Globus pallidus (tissue), 1 donor: Measurements from ENCODE around the gene FBXO44.

Source experiments
- DNase-seq: peaks from one replicate; pipeline ENCODE4 v3.0.0-alpha.2; 2015; ENCODE audit warnings: low spot score

Gene FBXO44

GRCh38 chr1:11708554-11709350 lies 54.1 kb downstream of the FBXO44 start:
- no peak for DNase-seq

DNA sequence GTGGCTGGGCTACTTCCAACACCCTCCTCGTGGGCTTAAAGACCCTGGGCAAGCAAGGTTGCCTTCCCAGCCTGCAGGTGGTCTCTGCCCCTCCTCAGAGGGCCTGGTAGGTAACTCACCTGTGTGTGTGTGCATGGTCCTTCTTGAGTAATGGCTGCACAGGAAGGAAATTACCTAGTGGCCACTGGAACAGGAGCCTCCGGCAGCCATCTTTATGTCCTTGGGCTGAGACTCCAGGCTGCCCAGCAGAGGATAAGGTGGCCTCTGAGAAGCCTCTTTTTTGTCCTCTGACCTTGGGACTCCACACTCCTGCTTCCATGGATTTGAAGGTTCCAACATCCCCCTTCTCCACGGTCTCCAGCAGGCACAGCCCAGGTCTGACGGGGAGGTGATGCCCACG lies 56.8 kb downstream of the FBXO44 start:
- no peak for DNase-seq

DNA sequence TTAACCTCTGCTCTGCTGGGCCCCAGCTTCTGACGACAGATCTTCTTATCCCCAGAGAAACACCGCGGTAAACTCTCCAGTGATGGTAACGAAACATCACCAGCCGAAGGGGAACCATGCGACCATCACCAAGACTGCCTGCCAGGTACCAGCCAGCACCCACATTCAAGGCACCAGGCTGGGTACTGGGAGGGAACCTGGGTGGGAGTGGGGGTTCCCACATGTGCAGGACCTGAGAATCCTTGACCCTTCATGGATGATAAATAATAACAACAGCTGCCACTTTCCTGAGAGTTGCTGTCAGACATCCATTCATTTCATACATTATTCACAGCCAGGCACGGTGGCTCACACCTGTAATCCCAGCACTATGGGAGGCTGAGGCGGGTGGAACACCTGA lies 57.6 kb downstream of the FBXO44 start:
- DNase-seq = no peak
